ENCODE data around the gene ZNF560. TPM values are rescaled to one million over a fixed set of nuclear protein-coding genes. Genes with fewer than 3 reads are reported as not detected.

ZNF560 gene
- total and polyA plus RNA-seq, 2 of the 13 experiments (the other 11 are each of a cell fraction or from before 2014, with no cell fraction given) = not detected

GRCh38 chr19:9523885-9524474 lies 25.6 kb upstream of the ZNF560 start:
- ChIA-PET CTCF (ENCODE audit: low intra/inter-chr PET ratio, low total read pairs) (no interaction called here), POLR2A (no interaction called here)
- ATAC-seq (no peak), FAIRE-seq (no peak), DNase-seq (ENCODE audit: low spot score) (no peak)
- Histone ChIP-seq H3K27ac (ENCODE audit: extremely low read length, insufficient read depth, low read length) (no peak overlapping the region), H3K79me2 (ENCODE audit: insufficient read depth, low read length) (no peaks in the 10 kb centered on the region), H3K4me2 (ENCODE audit: low read depth, low read length) (no peak overlapping the region), H3K9me3 (ENCODE audit: low read length) (peaks cover 78% of the 10 kb centered on the region), H3K27me3 (ENCODE audit: control insufficient read depth in 1 of 2, insufficient read depth in 2 of 2, low read length in 2 of 2) (no peaks in the 10 kb centered on the region), H3K4me1 (ENCODE audit: insufficient read depth, low read length) (no peaks in the 10 kb centered on the region), H3K4me3 (replicated peaks in 1 of 3; ENCODE audit: insufficient read depth in 1 of 3, low read depth in 2 of 3, low read length in 3 of 3) (no peak overlapping the region), H3K36me3 (replicated peaks in 1 of 2; ENCODE audit: control insufficient read depth in 1 of 2, insufficient read depth in 2 of 2, low read length in 2 of 2) (peaks cover 6 to 18% of the 10 kb centered on the region in 2 experiments), H4K20me1 (ENCODE audit: insufficient read depth, low read length) (no peaks in the 10 kb centered on the region), H3K9ac (ENCODE audit: insufficient read depth, low read depth, low read length) (no peak overlapping the region), H2AFZ (ENCODE audit: low read length) (no peak overlapping the region)
- intact Hi-C loops (cut with micrococcal nuclease; ENCODE audit: unreplicated experiment) = no loop called here
- BruUV-seq (replicated peaks) = no TSS peak
- in situ Hi-C loops (cut with HindIII; ENCODE audit: extremely low pct_ligation_motif_present, low pct_unique_long_range_greater_than_20kb) = no loop called here
- 95% methylated on average over 1 of the region's 1 CpG for WGBS (ENCODE audit: low lambda C conversion rate)
- TF ChIP-seq HIVEP1 (CRISPR knock-in tag; IDR thresholded peaks at IDR 0.05) (no peak), ETV6 (CRISPR knock-in tag; conservative IDR thresholded peaks at IDR 0.05) (no peak), SMAD3 (CRISPR knock-in tag; IDR thresholded peaks at IDR 0.05) (no peak), ZNF547 (CRISPR knock-in tag; IDR thresholded peaks at IDR 0.05) (no peak), NFIC (IDR thresholded peaks at IDR 0.05; ENCODE audit: low read length) (no peak), ZNF644 (CRISPR knock-in tag; IDR thresholded peaks at IDR 0.05; ENCODE audit: low read depth) (no peak), ZNF839 (CRISPR knock-in tag; IDR thresholded peaks at IDR 0.05; ENCODE audit: borderline replicate concordance) (no peak), MAFK (conservative IDR thresholded peaks at IDR 0.05 in 1 of 2, IDR thresholded peaks at IDR 0.05 in 1 of 2; ENCODE audit: low read length in 2 of 2) (no peak), ZNF761 (CRISPR knock-in tag; conservative IDR thresholded peaks at IDR 0.05) (no peak), ZNF362 (CRISPR knock-in tag; IDR thresholded peaks at IDR 0.05; ENCODE audit: borderline replicate concordance) (no peak), SMAD9 (CRISPR knock-in tag; IDR thresholded peaks at IDR 0.05) (no peak)
